Right forelimb (tissue), 1 donor: Measurements from ENCODE around the gene HDGFL2.
A peak's percentile ranks its signal among the peaks of the same experiment; 100 is the strongest.

Source experiments
- DNase-seq: peaks from one replicate; pipeline ENCODE4 v3.0.0-alpha.2; 2018

HDGFL2 gene

DNA sequence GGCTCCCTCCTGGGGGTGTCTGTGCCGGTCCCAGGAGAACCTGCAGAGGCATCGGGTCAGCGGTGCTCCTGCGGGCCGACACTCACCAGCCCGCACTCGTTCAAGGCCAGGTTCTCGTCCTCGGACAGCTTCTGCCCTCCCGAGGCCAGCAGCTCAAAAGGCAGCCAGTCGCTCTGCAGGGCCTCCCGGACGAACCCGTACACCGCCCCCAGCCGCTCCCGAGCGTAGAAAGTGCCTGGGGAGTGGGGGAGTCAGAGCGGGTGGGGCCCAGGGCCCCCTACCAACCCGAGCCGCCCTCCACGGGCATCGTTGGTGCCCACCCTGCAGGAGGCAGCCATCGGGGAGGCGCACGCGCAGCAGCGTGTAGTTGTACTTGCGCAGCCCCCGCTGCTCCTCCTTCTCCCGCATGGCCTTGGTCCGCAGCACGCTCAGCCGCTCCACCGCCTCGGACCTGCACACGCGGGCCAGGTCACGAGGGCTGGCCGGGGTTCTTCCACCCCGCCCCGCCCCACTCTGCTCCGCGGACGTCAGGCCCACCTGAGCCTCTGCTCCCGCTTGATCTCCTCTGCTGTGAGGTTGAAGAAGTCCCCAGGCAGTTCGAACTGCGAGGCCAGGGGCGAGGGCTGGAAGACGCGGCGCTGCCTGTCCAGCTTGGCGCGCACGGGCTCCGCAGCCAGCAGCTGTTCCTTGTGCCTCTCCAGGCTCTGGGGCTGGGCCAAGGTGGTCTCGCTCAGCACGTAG, 26.0 kb upstream of the HDGFL2 start:
- DNase-seq = no peak

DNA sequence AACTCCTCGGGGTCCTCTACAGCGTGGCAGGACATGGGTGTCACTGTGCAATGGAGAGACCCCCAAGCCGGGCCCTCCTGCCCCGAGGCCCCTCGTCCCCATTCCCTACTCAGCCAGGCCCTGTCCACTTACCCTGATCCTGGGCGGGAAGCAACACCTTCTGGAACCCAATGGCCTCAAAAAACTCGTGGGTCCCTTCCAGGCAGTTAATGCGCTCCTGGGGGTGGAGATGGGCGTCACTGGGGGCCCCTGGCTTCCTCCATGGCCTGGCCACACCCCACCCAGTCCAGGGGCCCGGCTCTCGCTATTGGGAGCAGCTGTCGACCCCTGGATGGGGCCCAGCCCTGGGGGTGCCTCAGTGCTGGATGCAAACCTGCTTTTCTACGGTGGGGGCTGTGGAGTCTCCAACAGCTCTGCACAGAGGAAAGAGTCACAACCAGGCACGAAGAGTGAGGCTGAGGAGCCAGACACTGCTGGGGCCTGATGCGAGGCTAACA, 25.3 kb upstream of the HDGFL2 start:
- no peak for DNase-seq

DNA sequence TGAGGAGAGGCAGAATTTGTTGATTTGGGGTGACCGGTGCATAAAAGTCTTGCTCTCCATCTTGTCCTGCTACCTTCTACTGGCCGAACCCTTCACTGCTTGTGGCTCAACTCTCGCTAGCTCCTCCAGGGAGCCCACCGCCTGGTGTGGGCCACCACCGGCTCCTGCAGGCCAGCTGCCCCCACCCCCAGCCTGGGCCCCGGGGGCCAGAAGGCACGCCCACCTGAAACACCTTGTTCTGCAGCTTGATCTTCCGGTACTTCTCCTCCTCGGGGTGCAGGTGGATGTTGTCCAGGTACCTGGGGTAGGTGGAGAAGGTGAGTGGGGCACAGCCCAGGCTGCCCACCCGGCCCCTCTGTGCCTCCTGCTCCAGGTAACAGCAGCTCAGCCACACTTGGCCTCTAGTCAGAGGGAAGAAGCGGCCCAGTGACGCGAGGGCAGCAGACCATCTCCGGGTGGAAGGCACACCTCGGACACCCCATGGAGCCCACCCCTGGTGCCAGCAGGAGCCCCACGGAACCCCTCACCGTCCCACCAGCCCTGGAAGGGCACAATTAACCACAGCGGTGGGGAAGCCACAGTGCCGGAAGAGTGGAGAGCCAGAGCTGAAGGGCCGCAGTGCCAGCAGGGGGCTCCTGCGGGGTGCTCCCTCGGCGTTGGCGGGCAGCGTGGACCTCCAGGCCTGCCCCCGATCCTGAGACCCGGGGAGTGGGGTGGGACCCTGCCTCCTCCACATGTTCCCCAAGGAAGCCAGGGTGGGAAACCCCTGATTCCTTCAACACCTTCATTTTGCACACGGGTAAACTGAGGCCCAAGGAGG, 24.6 kb upstream of the HDGFL2 start:
- DNase-seq = no peak

DNA sequence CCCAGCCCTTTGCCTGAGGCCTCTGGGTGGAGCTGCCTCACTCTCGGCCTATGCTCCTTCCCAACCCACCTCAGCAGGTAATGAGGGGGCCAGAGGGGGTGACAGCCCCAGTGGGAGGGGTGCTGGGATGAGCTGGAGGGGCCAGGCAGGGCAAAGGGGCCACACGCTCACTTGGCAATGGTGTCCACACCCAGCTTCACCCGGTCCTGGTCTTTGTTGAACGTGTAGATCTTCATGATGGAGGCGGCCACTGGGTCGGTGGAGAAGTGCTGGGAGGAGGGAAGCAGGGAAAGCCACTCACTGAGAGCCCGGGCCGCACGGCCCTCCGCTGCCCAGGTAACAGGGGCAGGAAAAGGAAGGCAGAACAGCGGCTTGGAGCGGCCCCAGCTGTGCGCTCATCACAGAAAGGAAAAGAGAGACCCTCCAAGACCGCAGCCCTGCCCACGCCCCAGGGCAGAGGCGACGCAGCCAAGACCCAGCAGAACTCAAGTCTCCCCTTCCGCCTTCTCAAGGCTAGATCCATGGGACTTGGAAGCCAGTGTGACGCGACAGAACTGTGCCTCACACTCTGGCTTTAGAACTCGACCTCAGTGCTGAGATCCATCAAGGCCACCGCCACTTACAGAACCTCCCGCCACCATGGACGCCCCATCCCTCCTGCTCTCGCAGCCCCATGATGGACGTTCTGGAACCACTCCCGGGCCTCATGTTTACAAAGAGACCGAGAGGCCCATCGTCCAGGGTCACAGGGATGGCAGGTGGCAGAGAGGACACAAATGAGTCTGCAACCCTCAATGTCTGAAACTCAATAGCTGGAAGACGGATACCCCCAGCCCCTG, 23.7 kb upstream of the HDGFL2 start:
- DNase-seq = no peak

DNA sequence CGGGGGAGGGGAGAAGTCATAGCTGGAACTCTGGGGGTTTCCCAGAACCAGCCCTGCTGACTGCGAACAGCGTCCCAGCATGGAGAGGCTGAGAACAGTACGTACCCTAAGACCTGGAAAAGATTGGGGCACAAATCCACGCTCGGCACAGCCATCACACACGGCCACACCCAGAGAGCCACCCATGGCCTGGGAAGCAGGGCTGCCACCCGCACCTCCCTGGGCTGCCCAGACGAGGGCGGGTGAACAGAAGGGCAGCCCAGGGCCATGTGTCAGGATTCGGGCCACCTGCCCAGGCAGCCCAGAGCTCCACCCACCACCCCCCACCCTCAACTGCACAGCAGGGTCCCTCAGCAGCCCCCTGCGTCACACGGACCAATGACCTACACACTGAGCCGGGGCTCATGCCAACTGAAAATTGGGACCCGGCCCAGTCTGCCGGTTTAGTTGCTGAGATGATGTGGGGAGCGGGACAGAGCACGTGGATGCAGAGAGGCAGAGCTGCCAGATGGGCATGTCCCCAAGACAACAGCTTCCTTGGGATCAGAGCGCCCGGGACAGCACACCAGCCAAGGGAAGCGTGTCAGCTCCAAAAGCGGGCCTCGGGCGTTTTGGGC, 23.0 kb upstream of the HDGFL2 start:
- no peak for DNase-seq

DNA sequence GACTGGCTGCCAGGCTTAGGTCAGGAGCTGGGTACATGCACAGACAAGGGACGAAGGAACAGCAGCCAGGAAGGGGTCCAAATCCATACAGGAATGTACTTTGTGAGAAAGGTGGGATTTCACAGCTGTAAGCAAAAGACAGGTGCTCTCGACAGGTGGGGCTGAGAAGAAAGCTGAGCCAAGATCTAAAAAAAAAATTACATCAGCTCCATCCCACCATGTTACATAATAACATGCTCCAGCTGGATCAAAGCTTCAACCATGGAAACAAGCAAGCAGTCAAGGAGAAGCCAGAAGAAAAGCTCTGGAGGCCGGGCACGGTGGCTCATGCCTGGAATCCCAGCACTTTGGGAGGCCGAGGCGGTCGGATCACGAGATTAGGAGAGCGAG, 22.5 kb upstream of the HDGFL2 start:
- DNase-seq = no peak

DNA sequence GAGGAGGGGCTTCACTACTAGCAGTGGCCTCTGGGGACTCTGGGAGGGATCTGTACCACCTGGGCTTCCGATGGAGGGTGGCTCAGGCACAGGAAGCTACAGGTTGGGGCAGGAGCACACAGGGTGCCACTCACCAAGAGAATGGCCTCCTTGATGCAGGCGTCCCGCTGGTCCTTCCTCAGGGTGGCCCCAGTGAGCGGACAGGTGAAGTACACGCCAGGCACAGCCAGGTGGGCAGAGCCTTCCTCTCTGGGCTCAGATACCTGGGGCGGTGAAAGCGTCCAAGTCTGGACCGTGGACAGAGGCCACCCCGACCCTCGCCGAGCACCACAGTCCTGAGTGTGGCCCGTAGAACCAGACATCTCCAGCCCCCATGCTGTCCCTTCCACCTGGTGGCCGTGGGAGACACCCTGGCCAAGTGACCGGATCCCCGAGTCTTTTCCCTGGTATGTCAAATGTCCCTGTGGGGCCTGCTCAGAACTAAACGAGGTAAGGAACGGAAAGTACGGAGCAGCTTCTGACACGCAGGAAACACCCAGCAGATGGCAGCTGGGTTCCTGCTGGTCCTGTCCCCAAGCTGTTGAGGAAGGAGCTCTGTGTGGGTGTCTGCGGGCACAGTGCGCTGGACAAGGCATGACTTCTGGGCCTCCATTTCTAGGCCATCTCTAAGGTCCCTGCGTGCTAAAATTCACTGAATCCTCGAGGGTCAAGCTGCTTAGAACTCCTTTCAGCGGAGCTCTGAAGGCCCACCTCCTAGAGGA, 19.7 kb upstream of the HDGFL2 start:
- no peak for DNase-seq

DNA sequence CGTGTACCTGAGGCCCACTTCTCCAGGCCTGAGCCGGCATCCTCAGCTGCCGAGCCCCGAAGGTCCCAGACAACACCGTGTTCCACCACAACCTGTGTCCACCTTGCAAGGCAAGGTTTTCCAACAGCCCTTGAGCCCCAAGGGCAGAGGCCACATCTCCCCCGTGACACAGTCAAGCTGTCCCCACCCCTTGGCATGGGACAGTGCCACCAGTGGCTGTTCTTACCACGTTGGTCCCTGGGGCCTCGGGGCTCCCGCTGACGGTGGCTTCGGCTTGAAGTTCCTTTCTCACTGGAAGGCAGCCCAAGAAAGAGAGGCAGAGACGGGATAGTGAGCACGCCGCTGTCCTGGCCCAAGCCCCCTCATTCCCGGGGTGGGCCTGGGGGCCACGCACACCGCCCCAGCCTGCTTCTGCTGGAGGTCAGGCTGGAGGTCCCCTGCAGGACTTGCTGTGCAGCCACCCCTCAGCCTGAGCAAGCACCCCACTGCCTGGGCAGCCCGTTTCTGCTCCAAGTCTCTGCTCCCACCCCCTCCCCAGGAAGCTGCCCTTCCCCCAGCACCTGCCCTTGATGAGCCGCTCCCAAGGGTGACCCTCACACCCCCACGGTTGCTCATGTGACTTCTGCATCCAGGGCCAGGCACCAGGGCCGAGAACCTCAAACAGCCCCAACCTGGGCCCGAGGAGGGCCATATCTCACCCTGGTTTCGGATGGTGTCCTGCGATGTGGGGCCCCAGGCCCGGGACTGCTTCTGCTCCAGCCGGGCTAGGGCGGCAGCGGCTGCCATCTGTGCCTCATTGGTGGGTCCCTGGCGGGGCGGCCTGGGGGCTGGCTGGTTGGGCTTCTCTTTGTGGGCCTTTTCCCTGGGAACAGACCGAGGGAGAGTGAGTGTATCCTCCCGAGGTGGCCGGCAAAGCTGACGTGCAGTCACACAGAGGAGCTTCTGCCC, 18.6 kb upstream of the HDGFL2 start:
- no peak for DNase-seq

DNA sequence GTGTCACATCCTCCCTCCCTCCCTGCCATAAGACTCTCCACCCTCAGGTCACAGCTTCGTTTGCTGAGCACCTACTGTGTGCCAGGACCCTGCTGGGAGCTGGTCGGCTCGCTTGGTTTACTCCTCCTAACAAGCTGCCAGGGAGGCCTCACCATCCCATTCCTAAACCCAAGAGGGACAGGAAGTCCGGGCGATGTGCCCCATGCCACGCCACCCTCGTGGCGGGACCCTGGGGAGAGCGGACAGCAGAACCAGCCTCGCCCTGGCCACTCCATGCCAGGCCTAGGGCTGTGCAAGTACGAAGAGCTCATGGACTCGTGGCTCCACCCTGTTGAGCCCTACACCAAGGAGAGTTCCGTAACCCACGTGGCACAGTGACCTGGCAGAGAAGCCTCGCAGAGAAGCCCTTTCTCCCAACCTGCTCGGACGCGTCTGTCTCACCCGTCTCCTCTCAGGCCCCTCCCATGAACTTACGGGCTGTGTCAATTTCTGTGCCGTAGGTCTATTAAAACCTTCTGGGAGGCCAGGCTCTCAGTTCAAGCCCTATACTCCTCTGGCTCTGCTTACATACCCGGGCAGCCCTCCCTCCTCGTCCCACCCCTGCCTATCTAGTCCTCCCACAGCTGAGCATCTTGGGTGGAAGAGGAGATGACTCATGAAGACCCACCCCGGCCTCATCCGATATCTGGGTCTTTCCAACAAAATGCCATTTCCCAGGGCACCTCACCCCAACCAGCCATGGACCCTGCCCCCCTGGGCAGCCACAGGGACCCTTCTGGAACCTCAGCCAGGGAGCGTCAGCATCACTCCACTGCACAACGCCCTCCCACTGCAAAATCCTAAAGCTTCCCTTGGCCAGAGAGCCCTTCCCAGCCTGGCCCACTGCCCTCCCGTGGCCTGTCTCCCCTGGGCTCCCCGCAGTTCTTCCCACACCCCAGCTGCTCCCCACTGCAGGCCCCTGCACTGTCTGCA, 17.1 kb upstream of the HDGFL2 start:
- DNase-seq = no peak

DNA sequence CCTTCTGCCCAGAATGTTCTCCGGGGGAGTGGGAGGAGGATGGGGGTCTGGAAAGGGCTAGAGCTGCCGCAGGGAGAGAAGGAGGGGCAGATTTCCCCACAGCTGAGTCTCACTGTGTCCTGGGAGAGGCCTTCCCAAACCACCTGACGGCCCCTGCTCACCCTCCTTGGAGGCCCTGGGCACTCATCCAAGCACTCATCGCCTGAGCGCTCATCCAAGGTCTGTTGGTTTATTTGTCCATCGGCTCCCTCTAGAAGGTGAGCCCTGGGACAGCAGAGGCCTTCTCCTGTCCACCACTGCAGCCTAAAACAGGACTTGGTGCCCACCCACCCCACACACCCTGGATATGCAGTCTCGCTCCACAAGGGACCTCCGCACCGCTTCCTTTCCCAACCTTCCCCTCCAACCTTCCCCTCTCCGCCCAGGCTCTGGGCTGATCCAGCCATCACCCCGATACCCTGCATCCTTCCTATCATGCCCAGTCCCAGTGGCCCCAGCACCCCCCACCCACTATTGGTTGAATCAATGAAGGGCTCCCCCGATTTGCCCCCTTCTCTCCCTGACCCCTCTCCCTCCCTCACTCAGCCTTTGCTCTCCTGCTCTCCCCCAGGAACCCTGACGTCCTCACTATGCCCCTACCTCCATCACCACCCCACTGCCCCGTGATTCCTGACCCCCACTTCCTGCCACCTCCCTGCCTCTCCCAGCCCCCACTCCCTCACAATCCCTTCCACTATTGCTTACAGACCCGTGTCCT, 16.2 kb upstream of the HDGFL2 start:
- no peak for DNase-seq

DNA sequence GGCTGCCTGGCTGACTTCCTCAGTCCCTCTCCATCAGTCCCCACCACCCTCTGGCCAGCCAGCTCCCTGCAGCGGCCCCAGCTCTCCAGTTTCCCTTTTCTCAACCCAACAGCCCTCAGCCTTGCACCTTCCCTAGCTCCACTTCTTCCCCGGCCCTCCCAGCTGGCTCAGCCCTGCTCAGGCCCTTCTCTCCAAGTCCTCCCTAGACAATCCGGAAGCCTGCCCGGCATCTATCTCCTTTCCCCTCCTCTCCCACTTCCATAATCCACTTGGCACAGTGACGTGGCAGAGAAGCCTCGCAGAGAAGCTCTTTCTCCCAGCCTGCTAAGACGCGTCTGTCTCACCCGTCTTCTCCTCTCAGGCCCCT, 15.6 kb upstream of the HDGFL2 start:
- no peak for DNase-seq

DNA sequence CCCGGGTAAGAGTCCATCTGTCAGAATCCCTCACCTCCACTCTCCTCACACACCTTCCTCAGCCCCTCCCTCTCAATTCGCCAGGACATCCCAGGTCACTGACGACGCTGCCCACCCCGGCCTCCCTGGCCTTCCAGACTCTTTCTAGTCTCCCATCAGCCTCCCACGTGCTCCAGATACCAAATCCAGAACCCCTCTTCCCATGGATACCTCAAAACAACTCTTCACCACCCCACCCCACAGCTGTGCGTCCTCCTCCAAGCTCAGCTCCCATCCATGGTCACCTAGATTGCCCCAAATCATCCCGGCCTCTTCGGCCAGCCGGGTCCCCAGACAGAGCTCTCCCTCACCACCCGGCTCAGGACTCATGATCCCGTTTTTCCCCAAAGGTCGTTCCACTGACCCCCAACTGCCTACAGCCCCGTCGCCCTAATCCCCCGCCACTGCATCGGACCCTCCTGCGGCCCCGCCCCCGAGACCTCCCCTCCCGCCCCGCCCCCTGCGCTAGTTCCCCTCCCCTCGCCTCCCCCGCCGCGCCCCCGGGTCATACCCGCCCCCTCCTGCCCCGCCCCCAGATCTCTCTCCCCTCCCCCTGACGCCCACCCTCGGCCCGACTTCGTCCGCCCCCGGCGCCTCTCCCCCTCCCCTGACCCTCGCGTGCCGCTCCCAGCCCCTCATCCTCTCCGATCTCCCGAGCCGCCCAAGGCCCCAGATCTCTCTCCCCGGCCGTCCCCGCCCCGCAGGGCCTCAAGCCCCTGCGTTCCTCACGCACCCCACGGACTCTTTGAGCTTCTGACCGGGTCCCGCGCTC, 15.0 kb upstream of the HDGFL2 start:
- peak; percentile 89 for DNase-seq

DNA sequence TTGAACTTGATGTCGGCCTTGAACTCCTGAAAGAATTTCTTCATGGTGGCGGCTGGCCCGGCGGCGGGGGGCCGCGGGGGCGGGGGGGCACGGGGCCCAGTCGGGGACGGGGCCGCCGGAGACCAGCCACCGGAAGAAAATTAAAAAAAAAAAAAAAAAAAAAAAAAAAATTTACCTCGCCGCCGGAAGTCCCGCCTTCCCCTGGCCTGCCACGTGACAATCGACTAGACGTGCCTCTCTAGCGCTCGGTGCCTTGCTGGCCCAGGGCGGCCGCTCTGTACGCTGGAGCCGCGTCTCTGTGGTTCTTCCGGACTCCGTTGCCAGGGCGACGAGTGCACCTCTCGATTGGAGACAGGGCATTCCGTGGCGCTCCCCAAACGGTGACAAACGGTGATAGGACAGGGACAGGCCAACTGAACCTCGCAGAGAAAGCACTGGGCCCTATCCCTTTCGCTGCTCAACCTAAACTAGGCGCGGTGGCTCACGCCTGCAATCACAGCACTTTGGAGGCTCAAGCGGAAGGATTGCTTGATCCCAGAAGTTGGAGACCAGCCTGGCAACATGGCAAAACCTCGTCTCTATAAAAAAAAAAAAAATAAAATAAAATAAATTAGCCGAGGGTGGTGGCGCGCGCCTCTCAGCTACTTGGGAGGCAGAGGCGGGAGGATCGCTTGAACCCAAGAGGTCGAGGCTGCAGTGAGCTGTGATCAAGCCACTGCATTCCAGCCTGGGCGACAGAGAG, 14.3 kb upstream of the HDGFL2 start, which contains the start of gene UBXN6:
Gene UBXN6, minus strand, starts transcription at position 141 of the 742 bp plus-strand sequence. Its CDS starts 97 bp downstream, at position 44.
- peak; percentile 98 for DNase-seq

DNA sequence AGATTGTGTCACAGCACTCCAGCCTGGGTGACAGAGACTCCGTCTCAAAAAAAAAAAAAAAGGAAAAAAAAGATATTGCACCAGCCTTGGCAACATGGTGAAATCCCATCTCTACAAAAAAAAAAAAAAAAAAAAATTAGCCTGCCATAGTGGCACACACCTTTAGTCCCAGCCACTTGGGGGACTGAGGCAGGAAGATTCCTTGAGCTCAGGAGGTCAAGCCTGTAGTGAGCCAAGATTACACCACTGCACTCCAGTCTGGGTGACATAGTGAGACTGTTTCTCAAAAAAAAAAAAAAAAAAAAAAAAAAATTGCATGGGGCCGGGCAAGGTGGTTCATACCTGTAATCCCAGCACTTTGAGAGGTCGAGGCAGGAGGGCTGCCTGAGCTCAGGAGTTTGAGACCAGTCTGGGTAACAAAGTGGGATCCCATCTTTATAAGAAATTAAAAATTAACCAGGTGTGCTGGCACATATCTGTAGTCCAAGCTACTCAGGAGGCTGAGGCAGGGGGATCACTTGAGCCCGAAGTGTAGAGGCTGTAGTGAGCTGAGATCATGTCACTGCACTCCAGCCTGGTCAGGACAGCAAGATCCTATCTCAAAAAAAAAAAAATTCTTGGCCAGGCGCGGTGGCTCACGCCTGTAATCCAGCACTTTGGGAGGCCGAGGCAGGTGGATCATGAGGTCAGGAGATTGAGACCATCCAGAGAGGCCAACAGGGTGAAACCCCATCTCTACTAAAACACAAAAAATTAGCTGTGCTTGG, 7.1 kb upstream of the HDGFL2 start:
- no peak for DNase-seq

DNA sequence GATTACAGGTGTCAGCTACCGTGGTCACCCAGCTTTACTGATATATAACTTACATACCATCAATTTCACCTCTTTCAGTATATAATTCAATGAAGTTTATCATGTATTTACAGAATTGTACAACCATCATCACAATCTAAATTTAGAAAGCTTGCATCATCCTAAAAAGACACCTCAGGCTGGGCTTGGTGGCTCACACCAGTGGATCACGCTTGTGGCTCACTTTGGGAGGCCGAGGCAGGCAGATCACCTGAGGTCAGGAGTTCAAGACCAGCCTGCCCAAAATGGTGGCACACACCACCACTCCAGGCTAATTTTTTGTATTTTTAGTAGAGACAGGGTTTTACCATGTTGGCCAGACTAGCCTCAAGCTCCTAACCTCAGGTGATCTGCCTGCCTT, 4.3 kb upstream of the HDGFL2 start:
- no peak for DNase-seq
